GM12878 (cell line): ENCODE data around the gene HHIPL1. TPM values are rescaled to one million over a fixed set of nuclear protein-coding genes. Genes with fewer than 3 reads are reported as not detected.

Experiments used
- BACH1 ChIP-seq: fragments of 450-650 bp; IDR thresholded peaks from 2 replicates; pipeline ENCODE4 v1.6.1; 2017; ENCODE audit warnings: mild to moderate bottlenecking, borderline replicate concordance
- BCL11A ChIP-seq: IDR thresholded peaks from 2 replicates; pipeline ENCODE4 v1.6.1; 2011; ENCODE audit warnings: low read depth, low read length
- GABPA ChIP-seq: IDR thresholded peaks from 2 replicates; pipeline ENCODE4 v1.6.1; 2014; ENCODE audit warnings: antibody characterized with exemption, low read depth, mild to moderate bottlenecking, inconsistent platforms
- HCFC1 ChIP-seq: fragments of 150-350 bp; IDR thresholded peaks from 2 replicates; pipeline ENCODE4 v1.6.1; 2014; ENCODE audit warnings: low read length
- IKZF1 ChIP-seq: fragments of 450-650 bp; conservative IDR thresholded peaks from 2 replicates; pipeline ENCODE4 v1.6.1; 2017; ENCODE audit warnings: antibody characterized with exemption, mild to moderate bottlenecking
- JUND ChIP-seq: IDR thresholded peaks from 2 replicates; pipeline ENCODE4 v1.6.1; 2012; ENCODE audit warnings: low read depth, mild to moderate bottlenecking, low read length, improper control_type of control experiment, moderate library complexity
- KLF5 ChIP-seq: fragments of 450-650 bp; IDR thresholded peaks from 2 replicates; pipeline ENCODE4 v1.6.1; 2014; ENCODE audit warnings: mild to moderate bottlenecking; ENCODE audit not compliant: partially characterized antibody
- MEF2B ChIP-seq: fragments of 450-650 bp; IDR thresholded peaks from 2 replicates; pipeline ENCODE4 v1.6.1; 2018; ENCODE audit warnings: mild to moderate bottlenecking, moderate library complexity; ENCODE audit not compliant: partially characterized antibody, poor library complexity, severe bottlenecking
- NFYB ChIP-seq: IDR thresholded peaks from 2 replicates; pipeline ENCODE4 v1.6.1; 2011; ENCODE audit warnings: low read depth, mild to moderate bottlenecking, low read length, improper control_type of control experiment, moderate library complexity; ENCODE audit not compliant: insufficient read depth
- POLR2A ChIP-seq: IDR thresholded peaks from 2 replicates; pipeline ENCODE4 v1.6.1; 2011; ENCODE audit warnings: low read depth, mild to moderate bottlenecking, low read length
- RAD51 ChIP-seq: fragments of 450-650 bp; IDR thresholded peaks from 2 replicates; pipeline ENCODE4 v1.6.1; 2016; ENCODE audit warnings: moderate library complexity, mild to moderate bottlenecking, inconsistent platforms
- RELA ChIP-seq: fragments of 450-650 bp; IDR thresholded peaks from 2 replicates; pipeline ENCODE4 v1.8.0; 2014; ENCODE audit warnings: borderline replicate concordance; ENCODE audit not compliant: partially characterized antibody
- TCF7 ChIP-seq: IDR thresholded peaks from 2 replicates; pipeline ENCODE4 v1.6.1; 2014; ENCODE audit warnings: antibody characterized with exemption, borderline replicate concordance
- YY1 ChIP-seq: IDR thresholded peaks from 2 replicates; pipeline ENCODE4 v1.6.1; 2011; ENCODE audit warnings: low read depth, mild to moderate bottlenecking, low read length
- ZNF384 ChIP-seq: IDR thresholded peaks from 2 replicates; pipeline ENCODE4 v1.6.1; 2012; ENCODE audit warnings: low read depth, mild to moderate bottlenecking, low read length, improper control_type of control experiment, borderline replicate concordance
- ZNF622 ChIP-seq: fragments of 450-650 bp; IDR thresholded peaks from 2 replicates; pipeline ENCODE4 v1.6.1; 2017; ENCODE audit warnings: mild to moderate bottlenecking, inconsistent platforms
- polyA plus RNA-seq, 11 experiments: library from polyadenylated mRNA; depleted of rRNA in 4 of 11; unstranded in 6 of 11; stranded (reverse) in 5 of 11; fragments of >200 nt; fragmentation: Nextera tagmentation in 4 of 11; fragmentation: Illumina TruSeq in 1 of 11; extraction: Ambion mirVana in 4 of 11; extraction: Trizol in 1 of 11; gene quantifications; 1 replicate in 1 of 11; 2 replicates in 10 of 11; pipeline versions ENCODE4 v1.2.1 to v1.2.3, GENCODE V29; 2011 to 2016; ENCODE audit warnings: inconsistent platforms in 2 of 11, missing spikeins in 2 of 11, low read depth in 1 of 11
- total RNA-seq, 4 experiments: library from RNA; depleted of rRNA in 3 of 4; stranded (reverse); fragments of >200 nt in 3 of 4; fragmentation: Illumina TruSeq in 1 of 4; extraction: Trizol in 1 of 4; gene quantifications; 2 replicates each; pipeline versions ENCODE4 v1.2.1 to v1.2.3, GENCODE V29; 2013 to 2021
- TF ChIP-seq, protein P1 (sequence below): fragments of 450-650 bp; formaldehyde crosslinking; IDR thresholded peaks from 2 replicates; pipeline ENCODE4 v1.5.0; 2022; ENCODE audit warnings: mild to moderate bottlenecking, missing genetic modification characterization
- TF ChIP-seq, protein P2 (sequence below): fragments of 450-650 bp; IDR thresholded peaks from 2 replicates; pipeline ENCODE4 v1.6.1; 2018; ENCODE audit warnings: mild to moderate bottlenecking, low read depth, moderate library complexity; ENCODE audit not compliant: partially characterized antibody
- TF ChIP-seq, protein P3 (sequence below): IDR thresholded peaks from 2 replicates; pipeline ENCODE4 v1.6.1; 2012; ENCODE audit warnings: low read length, inconsistent platforms
- TF ChIP-seq, protein P4 (sequence below): IDR thresholded peaks from 2 replicates; pipeline ENCODE4 v1.6.1; 2012; ENCODE audit warnings: low read depth, low read length, improper control_type of control experiment
- TF ChIP-seq, protein P5 (sequence below): fragments of 450-650 bp; formaldehyde crosslinking; IDR thresholded peaks from 2 replicates; pipeline ENCODE4 v1.4.0; 2022; ENCODE audit warnings: mild to moderate bottlenecking, moderate library complexity

The HHIPL1 gene
- total and polyA plus RNA-seq, 10 of the 15 experiments (the other 5 are each of a cell fraction or from before 2014, with no cell fraction given) = 0.09 TPM; not detected in 9

DNA sequence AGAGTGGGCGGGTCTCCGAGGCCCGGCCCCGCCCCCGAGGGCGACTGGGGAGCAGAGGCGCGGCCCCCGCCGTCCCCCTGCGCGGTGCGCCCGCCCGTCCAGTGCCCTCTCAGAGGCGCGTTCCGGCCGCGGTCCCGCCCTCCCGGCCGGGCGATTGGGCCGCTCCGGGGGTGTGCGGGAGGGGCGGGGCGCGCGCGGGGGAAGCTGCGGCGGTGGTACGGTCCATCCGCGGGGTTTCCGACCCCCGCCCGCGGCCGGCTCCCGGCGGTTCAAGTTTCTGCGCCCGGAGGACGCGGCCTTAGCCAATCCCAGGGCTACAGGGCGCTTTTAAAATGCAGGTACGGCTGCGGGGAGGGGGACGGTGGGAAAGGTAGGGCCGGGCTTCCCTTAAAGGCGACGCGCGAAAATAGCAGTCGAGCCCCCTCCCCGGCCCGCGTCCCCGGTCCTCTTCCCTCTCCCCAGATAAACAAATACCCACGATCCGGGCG, 40.6 kb upstream of the HHIPL1 start (continued):
- TF ChIP-seq TCF7 = no peak
- TF ChIP-seq, protein P1, sequence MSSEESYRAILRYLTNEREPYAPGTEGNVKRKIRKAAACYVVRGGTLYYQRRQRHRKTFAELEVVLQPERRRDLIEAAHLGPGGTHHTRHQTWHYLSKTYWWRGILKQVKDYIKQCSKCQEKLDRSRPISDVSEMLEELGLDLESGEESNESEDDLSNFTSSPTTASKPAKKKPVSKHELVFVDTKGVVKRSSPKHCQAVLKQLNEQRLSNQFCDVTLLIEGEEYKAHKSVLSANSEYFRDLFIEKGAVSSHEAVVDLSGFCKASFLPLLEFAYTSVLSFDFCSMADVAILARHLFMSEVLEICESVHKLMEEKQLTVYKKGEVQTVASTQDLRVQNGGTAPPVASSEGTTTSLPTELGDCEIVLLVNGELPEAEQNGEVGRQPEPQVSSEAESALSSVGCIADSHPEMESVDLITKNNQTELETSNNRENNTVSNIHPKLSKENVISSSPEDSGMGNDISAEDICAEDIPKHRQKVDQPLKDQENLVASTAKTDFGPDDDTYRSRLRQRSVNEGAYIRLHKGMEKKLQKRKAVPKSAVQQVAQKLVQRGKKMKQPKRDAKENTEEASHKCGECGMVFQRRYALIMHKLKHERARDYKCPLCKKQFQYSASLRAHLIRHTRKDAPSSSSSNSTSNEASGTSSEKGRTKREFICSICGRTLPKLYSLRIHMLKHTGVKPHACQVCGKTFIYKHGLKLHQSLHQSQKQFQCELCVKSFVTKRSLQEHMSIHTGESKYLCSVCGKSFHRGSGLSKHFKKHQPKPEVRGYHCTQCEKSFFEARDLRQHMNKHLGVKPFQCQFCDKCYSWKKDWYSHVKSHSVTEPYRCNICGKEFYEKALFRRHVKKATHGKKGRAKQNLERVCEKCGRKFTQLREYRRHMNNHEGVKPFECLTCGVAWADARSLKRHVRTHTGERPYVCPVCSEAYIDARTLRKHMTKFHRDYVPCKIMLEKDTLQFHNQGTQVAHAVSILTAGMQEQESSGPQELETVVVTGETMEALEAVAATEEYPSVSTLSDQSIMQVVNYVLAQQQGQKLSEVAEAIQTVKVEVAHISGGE (CRISPR knock-in tag) = no peak
- TF ChIP-seq, protein P2, sequence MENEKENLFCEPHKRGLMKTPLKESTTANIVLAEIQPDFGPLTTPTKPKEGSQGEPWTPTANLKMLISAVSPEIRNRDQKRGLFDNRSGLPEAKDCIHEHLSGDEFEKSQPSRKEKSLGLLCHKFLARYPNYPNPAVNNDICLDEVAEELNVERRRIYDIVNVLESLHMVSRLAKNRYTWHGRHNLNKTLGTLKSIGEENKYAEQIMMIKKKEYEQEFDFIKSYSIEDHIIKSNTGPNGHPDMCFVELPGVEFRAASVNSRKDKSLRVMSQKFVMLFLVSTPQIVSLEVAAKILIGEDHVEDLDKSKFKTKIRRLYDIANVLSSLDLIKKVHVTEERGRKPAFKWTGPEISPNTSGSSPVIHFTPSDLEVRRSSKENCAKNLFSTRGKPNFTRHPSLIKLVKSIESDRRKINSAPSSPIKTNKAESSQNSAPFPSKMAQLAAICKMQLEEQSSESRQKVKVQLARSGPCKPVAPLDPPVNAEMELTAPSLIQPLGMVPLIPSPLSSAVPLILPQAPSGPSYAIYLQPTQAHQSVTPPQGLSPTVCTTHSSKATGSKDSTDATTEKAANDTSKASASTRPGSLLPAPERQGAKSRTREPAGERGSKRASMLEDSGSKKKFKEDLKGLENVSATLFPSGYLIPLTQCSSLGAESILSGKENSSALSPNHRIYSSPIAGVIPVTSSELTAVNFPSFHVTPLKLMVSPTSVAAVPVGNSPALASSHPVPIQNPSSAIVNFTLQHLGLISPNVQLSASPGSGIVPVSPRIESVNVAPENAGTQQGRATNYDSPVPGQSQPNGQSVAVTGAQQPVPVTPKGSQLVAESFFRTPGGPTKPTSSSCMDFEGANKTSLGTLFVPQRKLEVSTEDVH = no peak
- peak; percentile 47 for TF ChIP-seq IKZF1
- TF ChIP-seq RELA = no peak
- peak; percentile 98 for TF ChIP-seq KLF5
- no peak for TF ChIP-seq RAD51
- TF ChIP-seq, protein P3, sequence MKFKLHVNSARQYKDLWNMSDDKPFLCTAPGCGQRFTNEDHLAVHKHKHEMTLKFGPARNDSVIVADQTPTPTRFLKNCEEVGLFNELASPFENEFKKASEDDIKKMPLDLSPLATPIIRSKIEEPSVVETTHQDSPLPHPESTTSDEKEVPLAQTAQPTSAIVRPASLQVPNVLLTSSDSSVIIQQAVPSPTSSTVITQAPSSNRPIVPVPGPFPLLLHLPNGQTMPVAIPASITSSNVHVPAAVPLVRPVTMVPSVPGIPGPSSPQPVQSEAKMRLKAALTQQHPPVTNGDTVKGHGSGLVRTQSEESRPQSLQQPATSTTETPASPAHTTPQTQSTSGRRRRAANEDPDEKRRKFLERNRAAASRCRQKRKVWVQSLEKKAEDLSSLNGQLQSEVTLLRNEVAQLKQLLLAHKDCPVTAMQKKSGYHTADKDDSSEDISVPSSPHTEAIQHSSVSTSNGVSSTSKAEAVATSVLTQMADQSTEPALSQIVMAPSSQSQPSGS = no peak
- TF ChIP-seq HCFC1 = peak; percentile 44; the same call in 1 of the 2 replicates
- peak; percentile 17 for TF ChIP-seq MEF2B
- peak; percentile 99 for TF ChIP-seq JUND
- 0 out of 2 replicates have a peak, but pooled peaks have one; percentile 45 for TF ChIP-seq BACH1
- TF ChIP-seq POLR2A = no peak
- TF ChIP-seq, protein P4, sequence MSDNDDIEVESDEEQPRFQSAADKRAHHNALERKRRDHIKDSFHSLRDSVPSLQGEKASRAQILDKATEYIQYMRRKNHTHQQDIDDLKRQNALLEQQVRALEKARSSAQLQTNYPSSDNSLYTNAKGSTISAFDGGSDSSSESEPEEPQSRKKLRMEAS = no peak; the same call in 1 of the 2 replicates
- TF ChIP-seq, protein P5, sequence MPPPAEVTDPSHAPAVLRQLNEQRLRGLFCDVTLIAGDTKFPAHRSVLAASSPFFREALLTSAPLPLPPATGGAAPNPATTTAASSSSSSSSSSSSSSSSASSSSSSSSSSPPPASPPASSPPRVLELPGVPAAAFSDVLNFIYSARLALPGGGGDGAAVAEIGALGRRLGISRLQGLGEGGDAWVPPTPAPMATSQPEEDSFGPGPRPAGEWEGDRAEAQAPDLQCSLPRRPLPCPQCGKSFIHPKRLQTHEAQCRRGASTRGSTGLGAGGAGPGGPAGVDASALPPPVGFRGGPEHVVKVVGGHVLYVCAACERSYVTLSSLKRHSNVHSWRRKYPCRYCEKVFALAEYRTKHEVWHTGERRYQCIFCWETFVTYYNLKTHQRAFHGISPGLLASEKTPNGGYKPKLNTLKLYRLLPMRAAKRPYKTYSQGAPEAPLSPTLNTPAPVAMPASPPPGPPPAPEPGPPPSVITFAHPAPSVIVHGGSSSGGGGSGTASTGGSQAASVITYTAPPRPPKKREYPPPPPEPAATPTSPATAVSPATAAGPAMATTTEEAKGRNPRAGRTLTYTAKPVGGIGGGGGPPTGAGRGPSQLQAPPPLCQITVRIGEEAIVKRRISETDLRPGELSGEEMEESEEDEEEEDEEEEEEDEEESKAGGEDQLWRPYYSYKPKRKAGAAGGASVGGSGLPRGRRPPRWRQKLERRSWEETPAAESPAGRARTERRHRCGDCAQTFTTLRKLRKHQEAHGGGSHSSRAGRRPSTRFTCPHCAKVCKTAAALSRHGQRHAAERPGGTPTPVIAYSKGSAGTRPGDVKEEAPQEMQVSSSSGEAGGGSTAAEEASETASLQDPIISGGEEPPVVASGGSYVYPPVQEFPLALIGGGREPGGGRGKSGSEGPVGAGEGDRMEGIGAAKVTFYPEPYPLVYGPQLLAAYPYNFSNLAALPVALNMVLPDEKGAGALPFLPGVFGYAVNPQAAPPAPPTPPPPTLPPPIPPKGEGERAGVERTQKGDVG = no peak
- no peak; the same call in 1 of the 2 replicates for TF ChIP-seq ZNF622
- TF ChIP-seq NFYB = peak; percentile 85
- no peak for TF ChIP-seq GABPA
- TF ChIP-seq BCL11A = no peak
- TF ChIP-seq YY1 = no peak
- TF ChIP-seq ZNF384 = no peak
